AG09319 (cell line): ENCODE data around the gene HNF4A.
"Not testable (repeated sequence)": the region's sequence is repeated elsewhere in the genome, so short reads cannot be mapped to it uniquely, and the experiment has no call there.

Experiments used
- DNase-seq: peaks from one replicate; pipeline ENCODE4 v3.0.0-alpha.2; 2010; ENCODE audit warnings: low read depth; ENCODE audit errors: extremely low read depth
- TF ChIP-seq, protein P1 (sequence below): IDR thresholded peaks from 2 replicates; pipeline ENCODE4 v1.5.1; 2011; ENCODE audit warnings: low read depth, mild to moderate bottlenecking, inconsistent platforms, low read length, moderate library complexity

The HNF4A gene

DNA sequence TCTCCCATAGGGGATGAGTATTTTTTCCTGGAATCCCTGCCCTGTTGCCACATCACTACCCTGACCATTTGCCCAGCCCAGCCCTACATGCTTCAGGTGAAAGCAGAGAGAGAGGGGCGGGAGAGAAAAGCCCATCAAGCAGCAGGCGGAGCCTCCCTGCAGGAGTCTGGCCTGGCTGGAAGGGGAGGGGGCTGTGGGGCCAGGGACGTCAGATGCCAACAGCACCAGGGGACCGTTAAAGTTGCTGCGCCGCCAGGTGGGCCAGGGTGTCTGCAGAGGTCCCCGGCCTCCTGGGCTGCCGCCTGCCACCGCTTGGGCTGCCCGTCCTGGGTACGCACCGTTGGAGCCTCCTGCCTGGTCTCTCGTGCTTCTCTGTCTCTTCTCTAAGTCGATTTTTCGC, 19.4 kb upstream of the HNF4A start:
- DNase-seq = no peak
- TF ChIP-seq, protein P1, sequence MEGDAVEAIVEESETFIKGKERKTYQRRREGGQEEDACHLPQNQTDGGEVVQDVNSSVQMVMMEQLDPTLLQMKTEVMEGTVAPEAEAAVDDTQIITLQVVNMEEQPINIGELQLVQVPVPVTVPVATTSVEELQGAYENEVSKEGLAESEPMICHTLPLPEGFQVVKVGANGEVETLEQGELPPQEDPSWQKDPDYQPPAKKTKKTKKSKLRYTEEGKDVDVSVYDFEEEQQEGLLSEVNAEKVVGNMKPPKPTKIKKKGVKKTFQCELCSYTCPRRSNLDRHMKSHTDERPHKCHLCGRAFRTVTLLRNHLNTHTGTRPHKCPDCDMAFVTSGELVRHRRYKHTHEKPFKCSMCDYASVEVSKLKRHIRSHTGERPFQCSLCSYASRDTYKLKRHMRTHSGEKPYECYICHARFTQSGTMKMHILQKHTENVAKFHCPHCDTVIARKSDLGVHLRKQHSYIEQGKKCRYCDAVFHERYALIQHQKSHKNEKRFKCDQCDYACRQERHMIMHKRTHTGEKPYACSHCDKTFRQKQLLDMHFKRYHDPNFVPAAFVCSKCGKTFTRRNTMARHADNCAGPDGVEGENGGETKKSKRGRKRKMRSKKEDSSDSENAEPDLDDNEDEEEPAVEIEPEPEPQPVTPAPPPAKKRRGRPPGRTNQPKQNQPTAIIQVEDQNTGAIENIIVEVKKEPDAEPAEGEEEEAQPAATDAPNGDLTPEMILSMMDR = no peak

DNA sequence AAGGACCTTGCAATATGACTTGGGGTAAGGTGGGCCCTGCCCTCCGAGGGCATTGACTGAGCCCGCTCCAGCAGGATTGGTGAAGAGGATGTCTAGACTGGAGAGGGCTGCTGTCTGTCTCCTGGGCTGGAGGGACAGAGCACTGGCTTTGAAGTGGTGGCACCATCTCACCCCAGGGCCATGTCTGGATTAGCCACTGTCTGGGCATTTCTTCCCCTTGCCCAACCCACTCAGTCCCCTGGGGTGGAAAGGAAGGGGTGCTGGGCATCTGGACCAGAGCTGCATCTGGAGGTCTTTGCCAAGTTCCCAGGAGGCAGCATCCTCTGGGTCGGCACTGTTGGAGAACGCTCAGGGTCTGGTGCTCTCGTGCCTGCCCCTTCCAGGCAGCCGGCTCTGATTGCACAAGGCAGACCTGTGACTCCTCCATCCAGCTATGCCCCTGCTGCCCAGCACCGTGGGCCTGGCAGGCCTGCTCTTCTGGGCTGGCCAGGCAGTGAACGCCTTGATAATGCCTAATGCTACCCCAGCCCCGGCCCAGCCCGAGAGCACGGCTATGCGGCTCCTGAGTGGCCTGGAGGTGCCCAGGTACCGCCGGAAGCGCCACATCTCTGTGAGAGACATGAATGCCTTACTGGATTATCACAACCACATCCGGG, 18.6 kb upstream of the HNF4A start, which contains the start of gene R3HDML:
R3HDML (plus strand) TSS at position 319 of the 656 bp plus-strand sequence; CDS start at position 434, 115 bp downstream.
- no peak for DNase-seq
- TF ChIP-seq, protein P1 = no peak

DNA sequence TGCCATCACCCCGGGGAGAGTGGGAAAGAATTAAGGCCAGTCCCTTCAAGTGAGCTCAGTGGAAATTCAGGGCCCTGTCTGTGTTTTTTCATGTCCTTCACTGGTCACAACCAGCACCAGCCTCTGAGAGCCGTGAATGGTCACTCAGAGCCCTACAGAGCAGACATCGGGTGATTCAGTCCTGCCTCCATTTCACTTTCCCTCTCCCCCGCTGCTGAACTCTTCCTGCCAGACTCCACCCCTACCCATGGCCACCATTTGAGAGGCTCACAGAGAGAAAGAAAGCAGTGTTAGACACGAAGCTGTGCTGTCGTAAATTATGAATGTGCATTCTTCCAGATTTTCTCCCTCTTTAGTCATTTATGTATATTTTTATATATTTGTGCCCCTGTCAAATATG, 13.3 kb upstream of the HNF4A start:
- TF ChIP-seq, protein P1 = no peak
- DNase-seq = no peak

DNA sequence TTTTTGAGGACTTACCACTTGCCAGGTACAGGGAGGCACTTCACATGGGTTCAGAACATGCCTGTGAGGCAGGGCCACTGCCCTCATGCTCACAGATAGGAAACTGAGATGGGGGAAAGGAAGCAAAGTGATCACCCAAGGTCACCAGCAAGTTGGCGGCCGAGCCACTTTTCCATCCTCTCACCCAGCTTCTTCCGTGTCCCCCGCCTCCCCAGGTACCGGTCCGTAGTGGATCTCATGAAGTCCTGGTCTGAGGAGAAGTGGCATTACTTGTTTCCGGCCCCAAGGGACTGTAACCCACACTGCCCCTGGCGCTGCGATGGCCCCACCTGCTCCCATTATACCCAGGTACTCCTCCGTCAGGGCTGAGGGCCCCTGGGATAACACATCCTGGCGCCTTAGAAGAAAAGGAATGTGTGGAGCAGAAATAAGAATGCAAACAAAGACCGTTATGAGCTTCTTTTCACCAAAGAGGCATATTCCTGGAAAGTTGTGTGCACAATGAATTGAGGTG, 12.3 kb upstream of the HNF4A start:
- DNase-seq = no peak
- TF ChIP-seq, protein P1 = no peak

DNA sequence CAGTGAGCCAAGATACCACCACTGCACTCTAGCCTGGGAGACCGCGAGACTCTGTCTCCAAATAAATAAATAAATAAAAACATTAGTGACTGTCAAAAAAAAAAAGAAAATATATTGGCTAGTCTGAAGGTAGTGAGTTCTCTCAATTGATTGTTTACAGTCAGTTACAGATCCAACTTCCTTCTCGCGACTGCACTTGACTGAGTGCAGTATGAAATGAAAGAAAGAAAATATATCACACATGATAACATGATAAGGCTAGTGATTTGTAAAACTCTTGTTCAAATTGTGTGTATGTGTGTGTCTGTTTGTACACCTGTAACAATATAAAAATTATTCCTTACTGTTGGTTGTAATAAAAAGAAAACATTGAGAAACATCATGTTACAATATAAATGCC, 10.8 kb upstream of the HNF4A start:
- DNase-seq = no peak
- TF ChIP-seq, protein P1 = no peak

DNA sequence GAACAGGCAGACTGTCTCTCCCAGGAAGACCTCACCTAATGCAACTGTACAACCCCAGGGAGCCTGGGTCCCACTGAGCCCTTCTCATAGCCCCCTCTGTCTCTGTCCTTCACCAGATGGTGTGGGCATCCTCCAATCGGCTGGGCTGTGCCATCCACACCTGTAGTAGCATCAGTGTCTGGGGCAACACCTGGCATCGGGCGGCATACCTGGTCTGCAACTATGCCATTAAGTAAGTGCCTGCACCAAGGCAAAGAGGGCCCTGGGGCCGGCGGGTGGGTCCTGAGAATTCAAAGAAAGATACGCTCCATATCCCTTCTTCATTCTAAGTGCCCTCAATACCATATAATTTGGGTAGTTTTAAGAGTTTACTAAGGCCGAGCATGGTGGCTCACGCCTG, 10.4 kb upstream of the HNF4A start:
- no peak for DNase-seq

DNA sequence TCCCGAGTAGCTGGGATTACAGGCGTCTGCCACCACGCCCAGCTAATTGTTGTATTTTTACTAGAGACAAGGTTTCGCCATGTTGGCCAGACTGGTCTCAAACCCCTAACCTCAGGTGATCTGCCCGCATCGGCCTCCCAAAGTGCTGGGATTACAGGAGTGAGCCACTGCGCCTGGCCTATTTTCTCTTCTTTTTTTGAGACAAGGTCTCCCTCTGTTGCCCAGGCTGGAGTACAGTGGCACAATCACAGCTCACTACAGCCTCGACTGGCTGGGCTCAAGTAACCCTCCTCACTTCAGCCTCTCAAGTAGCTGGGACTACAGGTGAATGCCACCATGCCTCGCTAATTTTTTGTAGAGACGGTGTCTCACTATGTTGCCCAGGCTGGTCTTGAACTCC, 9.6 kb upstream of the HNF4A start:
- not testable (repeated sequence) for DNase-seq

More for the DNA sequence above, 10.4 kb upstream of the HNF4A start:
- TF ChIP-seq, protein P1 = no peak

DNA sequence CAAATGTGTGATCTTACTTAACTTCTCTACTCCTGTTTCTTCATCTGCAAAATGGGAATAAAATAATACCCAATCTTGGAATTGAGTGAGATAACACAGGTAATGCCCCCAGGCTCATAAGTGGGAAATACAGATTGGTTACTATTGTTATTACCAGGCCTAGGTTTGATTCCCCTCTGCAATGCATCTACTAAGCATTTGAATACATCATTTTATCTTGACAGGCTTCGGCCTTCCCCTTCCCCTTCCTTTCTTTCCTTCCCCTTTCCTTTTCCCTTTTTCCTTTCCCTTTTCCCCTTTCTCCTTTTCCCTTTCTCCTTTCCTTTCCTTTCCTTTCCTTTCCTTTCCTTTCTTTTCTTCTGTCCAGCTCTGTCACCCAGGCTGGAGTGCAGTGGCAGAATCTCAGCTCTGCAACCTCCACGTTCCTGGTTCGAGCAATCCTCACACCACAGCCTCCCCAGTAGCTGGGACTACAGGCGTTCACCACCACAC, 7.3 kb upstream of the HNF4A start:
- TF ChIP-seq, protein P1 = no peak
- DNase-seq = no peak
